Neuronal stem cell (in vitro differentiated cells): Measurements from ENCODE around the gene STING1.

Experiments
- DNase-seq: peaks from one replicate; pipeline ENCODE4 v3.0.0-alpha.2; 2013; ENCODE audit warnings: low spot score
- H2AFZ ChIP-seq: one replicate; pipeline ENCODE4 v1.6.1; 2013; ENCODE audit warnings: mild to moderate bottlenecking, low read length, inconsistent platforms
- H2AK5ac ChIP-seq: 2 replicates; pipeline ENCODE4 v1.6.1; 2013; ENCODE audit warnings: low read depth, mild to moderate bottlenecking, inconsistent platforms, low read length, moderate library complexity, mixed read lengths
- H2BK120ac ChIP-seq: 2 replicates; pipeline ENCODE4 v1.6.1; 2013; ENCODE audit warnings: low read depth, mild to moderate bottlenecking, inconsistent platforms, low read length, moderate library complexity, mixed read lengths
- H2BK12ac ChIP-seq: one replicate; pipeline ENCODE4 v1.6.1; 2013; ENCODE audit warnings: low read length, inconsistent platforms
- H2BK15ac ChIP-seq: 2 replicates; pipeline ENCODE4 v1.6.1; 2013; ENCODE audit warnings: mild to moderate bottlenecking, low read length, inconsistent platforms, mixed read lengths
- H2BK5ac ChIP-seq: one replicate; pipeline ENCODE4 v1.6.1; 2013; ENCODE audit warnings: inconsistent platforms, mild to moderate bottlenecking, low read length, moderate library complexity
- H3K14ac ChIP-seq: one replicate; pipeline ENCODE4 v1.6.1; 2013; ENCODE audit warnings: low read length, inconsistent platforms
- H3K18ac ChIP-seq: 2 replicates; pipeline ENCODE4 v1.6.1; 2013; ENCODE audit warnings: low read length, inconsistent platforms
- H3K23ac ChIP-seq: 2 replicates; pipeline ENCODE4 v1.6.1; 2013; ENCODE audit warnings: low read depth, mild to moderate bottlenecking, mixed read lengths, low read length, inconsistent platforms; ENCODE audit not compliant: poor library complexity
- H3K27ac ChIP-seq: replicated peaks from 3 replicates; pipeline ENCODE4 v1.5.1; 2013; ENCODE audit warnings: low read length, inconsistent platforms
- H3K27me3 ChIP-seq, 3 experiments: 2 replicates each; pipeline ENCODE4 v1.6.1; 2013; ENCODE audit warnings: low read length in 3 of 3, mild to moderate bottlenecking in 2 of 3, inconsistent platforms in 1 of 3, low read depth in 1 of 3, mixed read lengths in 1 of 3, moderate library complexity in 1 of 3; ENCODE audit not compliant: control insufficient read depth in 3 of 3, insufficient read depth in 3 of 3
- H3K36me3 ChIP-seq, 2 donors: replicated peaks in 1 of 2; 2 replicates each; pipeline ENCODE4 v1.6.1; 2013; ENCODE audit warnings: low read length in 2 of 2; ENCODE audit not compliant: control insufficient read depth in 2 of 2, insufficient read depth in 2 of 2
- H3K4ac ChIP-seq: 2 replicates; pipeline ENCODE4 v1.6.1; 2013; ENCODE audit warnings: inconsistent platforms, mild to moderate bottlenecking, low read length, moderate library complexity
- H3K4me1 ChIP-seq, 2 donors: 1 replicate in 1 of 2; 2 replicates in 1 of 2; pipeline ENCODE4 v1.6.1; 2013; ENCODE audit warnings: low read length in 2 of 2, low read depth in 1 of 2; ENCODE audit not compliant: control insufficient read depth in 2 of 2, insufficient read depth in 1 of 2
- H3K4me2 ChIP-seq: one replicate; pipeline ENCODE4 v1.6.1; 2013; ENCODE audit warnings: mild to moderate bottlenecking, low read length, inconsistent platforms; ENCODE audit not compliant: insufficient read depth, poor library complexity, severe bottlenecking
- H3K4me3 ChIP-seq, 2 donors: 2 replicates each; pipeline ENCODE4 v1.5.1; 2013; ENCODE audit warnings: low read length in 2 of 2, mild to moderate bottlenecking in 2 of 2, inconsistent platforms in 1 of 2, moderate library complexity in 1 of 2
- H3K79me1 ChIP-seq: one replicate; pipeline ENCODE4 v1.6.1; 2013; ENCODE audit warnings: low read depth, mild to moderate bottlenecking, inconsistent platforms, low read length, moderate library complexity
- H3K9ac ChIP-seq: one replicate; pipeline ENCODE4 v1.6.1; 2013; ENCODE audit warnings: mild to moderate bottlenecking, low read depth, low read length, inconsistent platforms; ENCODE audit not compliant: poor library complexity
- H3K9me3 ChIP-seq, 2 donors: replicated peaks in 1 of 2; 2 replicates each; pipeline versions ENCODE3 to v1.6.1; 2013; ENCODE audit warnings: low read length in 2 of 2, mild to moderate bottlenecking in 2 of 2, inconsistent platforms in 1 of 2, low read depth in 1 of 2, mixed read lengths in 1 of 2, moderate library complexity in 1 of 2; ENCODE audit not compliant: control insufficient read depth in 2 of 2, insufficient read depth in 1 of 2
- H4K8ac ChIP-seq: one replicate; pipeline ENCODE4 v1.6.1; 2013; ENCODE audit warnings: low read depth, mild to moderate bottlenecking, inconsistent platforms, low read length, moderate library complexity
- H4K91ac ChIP-seq: one replicate; pipeline ENCODE4 v1.6.1; 2013; ENCODE audit warnings: low read length, low read depth, mild to moderate bottlenecking, inconsistent platforms; ENCODE audit not compliant: poor library complexity
- WGBS, 2 donors: extraction: QIAGEN DNeasy Blood & Tissue Kit; methylation state at CpG; one replicate each; pipeline ENCODE4 v1.1.7; 2013; ENCODE audit warnings: missing lambda C conversion rate in 2 of 2, mixed read lengths in 1 of 2; ENCODE audit not compliant: insufficient read length in 2 of 2, insufficient replicate concordance in 1 of 2; ENCODE audit errors: extremely low coverage in 2 of 2; 5-methylcytosine and 5-hydroxymethylcytosine counted together

STING1 gene

DNA sequence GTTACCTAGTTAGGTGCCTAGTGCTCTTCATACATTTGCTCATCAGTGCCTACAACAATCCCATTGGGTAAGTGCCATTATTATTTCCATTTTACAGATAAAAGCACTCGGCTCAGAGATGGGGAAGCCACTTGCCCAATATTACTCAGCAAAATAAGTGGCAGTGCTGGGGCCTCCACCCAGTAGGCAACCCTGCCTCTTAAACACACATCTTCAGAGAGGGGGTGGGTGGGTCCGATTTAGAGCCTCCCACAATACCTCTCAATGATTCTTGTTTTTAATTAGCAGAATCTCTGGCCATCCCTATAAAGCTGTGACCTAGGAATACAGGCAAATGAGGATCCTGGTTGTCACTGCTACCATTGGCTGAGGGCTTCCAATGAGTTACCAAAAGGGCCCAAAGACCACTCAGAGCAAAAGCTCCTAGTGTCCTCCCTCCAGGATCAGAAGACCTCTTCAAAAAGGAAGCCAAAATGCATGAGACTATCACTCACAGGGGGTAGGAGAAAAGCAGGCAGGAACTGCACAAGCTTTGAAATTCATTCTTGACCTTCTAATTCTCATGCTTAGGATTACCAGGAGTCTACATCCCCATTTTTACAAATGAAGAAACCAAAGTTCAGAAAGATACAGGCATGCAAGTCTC is 42.5 kb upstream of the STING1 start:
- Histone ChIP-seq H2BK5ac (no peak overlapping the region), H3K27me3 (no peaks in the 10 kb centered on the region), H4K8ac (no peak overlapping the region), H3K9ac (no peak overlapping the region), H2AFZ (peak overlapping the region; percentile 88), H4K91ac (no peak overlapping the region), H3K4ac (no peak overlapping the region), H3K4me3 (no peak overlapping the region), H2BK15ac (no peak overlapping the region), H3K9me3 (no peaks in the 10 kb centered on the region), H3K36me3 (no peaks in the 10 kb centered on the region), H3K4me1 (peaks cover 9% of the 10 kb centered on the region in 2 donors), H2BK120ac (no peak overlapping the region), H3K23ac (no peak overlapping the region), H2BK12ac (no peak overlapping the region), H2AK5ac (no peak overlapping the region), H3K14ac (no peak overlapping the region), H3K79me1 (no peaks in the 10 kb centered on the region), H3K18ac (no peak overlapping the region), H3K27ac (no peak overlapping the region), H3K4me2 (no peak overlapping the region)
- WGBS, 2 donors = no CpG with 5 or more reads among the region's 2 CpGs
- DNase-seq = no peak

DNA sequence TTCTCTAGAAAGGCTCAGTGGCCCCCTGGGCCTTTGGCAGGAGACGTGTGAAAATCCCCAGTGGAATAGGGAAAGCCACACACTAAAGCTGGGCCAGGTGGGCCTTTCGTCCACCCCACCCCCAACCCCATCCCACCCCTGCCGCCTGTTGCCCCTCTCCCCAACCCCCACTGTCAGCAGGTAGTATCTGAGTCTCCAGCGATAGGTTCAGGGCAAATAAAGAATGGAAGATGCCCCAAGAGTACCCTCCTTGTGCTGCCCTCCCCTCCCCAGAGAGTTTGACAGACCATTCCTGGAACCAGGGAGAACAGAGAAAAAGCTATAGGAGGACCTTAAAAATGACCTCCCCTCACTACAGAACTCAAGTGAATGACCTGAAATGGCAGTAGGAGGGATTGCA is 41.9 kb upstream of the STING1 start:
- Histone ChIP-seq H4K91ac (no peak overlapping the region), H3K18ac (no peak overlapping the region), H2BK15ac (no peak overlapping the region), H3K27me3 (no peaks in the 10 kb centered on the region), H3K23ac (no peak overlapping the region), H3K4me2 (no peak overlapping the region), H3K4me1 (peaks cover 9% of the 10 kb centered on the region in 2 donors), H4K8ac (no peak overlapping the region), H3K4me3 (no peak overlapping the region), H2BK5ac (no peak overlapping the region), H3K14ac (no peak overlapping the region), H3K4ac (no peak overlapping the region), H2AFZ (peak overlapping the region; percentile 56), H3K9ac (no peak overlapping the region), H2BK12ac (no peak overlapping the region), H2AK5ac (no peak overlapping the region), H3K9me3 (no peaks in the 10 kb centered on the region), H3K79me1 (no peaks in the 10 kb centered on the region), H3K27ac (no peak overlapping the region), H2BK120ac (no peak overlapping the region), H3K36me3 (no peaks in the 10 kb centered on the region)
- DNase-seq = no peak
- no CpG with 5 or more reads among the region's 4 CpGs for WGBS, 2 donors

DNA sequence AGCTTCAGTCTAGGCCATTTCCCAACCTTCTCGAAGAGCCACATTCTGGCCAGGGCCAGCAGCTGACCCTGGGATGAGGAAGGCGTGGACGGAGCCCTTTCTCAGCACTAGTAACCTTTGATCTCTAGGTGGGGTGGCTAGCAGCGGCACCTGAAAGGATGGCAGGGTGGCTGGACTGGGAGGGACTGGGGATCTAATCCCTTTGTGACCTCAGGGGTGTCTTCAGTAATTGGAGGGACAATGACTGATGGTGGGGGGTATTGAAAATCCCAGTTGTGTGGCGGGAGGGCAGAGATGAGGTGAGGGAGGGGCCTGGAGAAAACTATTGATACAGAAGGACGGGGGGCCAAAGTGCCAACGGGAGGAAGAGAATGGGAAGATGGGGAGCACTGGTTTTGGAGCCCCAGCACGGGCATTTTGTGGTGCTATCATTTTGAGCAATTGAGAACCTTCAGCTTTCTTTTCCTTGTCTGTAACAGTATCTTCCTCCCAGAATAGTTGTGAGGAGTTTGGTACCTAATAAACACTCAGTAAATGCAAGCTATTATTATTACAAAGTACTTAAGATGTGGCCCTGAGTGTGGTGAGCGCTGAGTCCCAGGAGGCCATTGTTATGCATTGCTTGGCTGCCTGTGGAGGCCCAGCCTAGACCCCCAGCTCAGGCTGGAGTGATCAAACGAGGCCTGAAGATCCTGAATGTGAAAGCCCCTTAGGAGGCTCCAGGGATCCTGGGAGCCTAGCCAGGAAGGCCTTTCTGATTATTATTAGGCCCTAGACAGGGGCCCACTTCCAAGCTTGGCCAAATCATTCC is 41.3 kb upstream of the STING1 start:
- Histone ChIP-seq H2AK5ac (no peak overlapping the region), H2BK15ac (no peak overlapping the region), H3K4me3 (no peak overlapping the region), H2BK5ac (no peak overlapping the region), H3K79me1 (no peaks in the 10 kb centered on the region), H3K27me3 (no peaks in the 10 kb centered on the region), H3K23ac (no peak overlapping the region), H3K4me1 (peaks cover 9 to 10% of the 10 kb centered on the region in 2 donors), H4K91ac (no peak overlapping the region), H2AFZ (peak overlapping the region; percentile 56), H3K18ac (peak overlapping the region; percentile 44), H3K4me2 (no peak overlapping the region), H3K4ac (no peak overlapping the region), H3K14ac (no peak overlapping the region), H2BK12ac (no peak overlapping the region), H3K36me3 (no peaks in the 10 kb centered on the region), H3K27ac (no peak overlapping the region), H4K8ac (no peak overlapping the region), H3K9me3 (no peaks in the 10 kb centered on the region), H2BK120ac (no peak overlapping the region), H3K9ac (no peak overlapping the region)
- WGBS, 2 donors = no CpG with 5 or more reads among the region's 10 CpGs
- DNase-seq = no peak
